ENCODE data around the gene PROP1.
"Not testable (repeated sequence)": the region's sequence is repeated elsewhere in the genome, so short reads cannot be mapped to it uniquely, and the experiment has no call there.

The PROP1 gene

DNA sequence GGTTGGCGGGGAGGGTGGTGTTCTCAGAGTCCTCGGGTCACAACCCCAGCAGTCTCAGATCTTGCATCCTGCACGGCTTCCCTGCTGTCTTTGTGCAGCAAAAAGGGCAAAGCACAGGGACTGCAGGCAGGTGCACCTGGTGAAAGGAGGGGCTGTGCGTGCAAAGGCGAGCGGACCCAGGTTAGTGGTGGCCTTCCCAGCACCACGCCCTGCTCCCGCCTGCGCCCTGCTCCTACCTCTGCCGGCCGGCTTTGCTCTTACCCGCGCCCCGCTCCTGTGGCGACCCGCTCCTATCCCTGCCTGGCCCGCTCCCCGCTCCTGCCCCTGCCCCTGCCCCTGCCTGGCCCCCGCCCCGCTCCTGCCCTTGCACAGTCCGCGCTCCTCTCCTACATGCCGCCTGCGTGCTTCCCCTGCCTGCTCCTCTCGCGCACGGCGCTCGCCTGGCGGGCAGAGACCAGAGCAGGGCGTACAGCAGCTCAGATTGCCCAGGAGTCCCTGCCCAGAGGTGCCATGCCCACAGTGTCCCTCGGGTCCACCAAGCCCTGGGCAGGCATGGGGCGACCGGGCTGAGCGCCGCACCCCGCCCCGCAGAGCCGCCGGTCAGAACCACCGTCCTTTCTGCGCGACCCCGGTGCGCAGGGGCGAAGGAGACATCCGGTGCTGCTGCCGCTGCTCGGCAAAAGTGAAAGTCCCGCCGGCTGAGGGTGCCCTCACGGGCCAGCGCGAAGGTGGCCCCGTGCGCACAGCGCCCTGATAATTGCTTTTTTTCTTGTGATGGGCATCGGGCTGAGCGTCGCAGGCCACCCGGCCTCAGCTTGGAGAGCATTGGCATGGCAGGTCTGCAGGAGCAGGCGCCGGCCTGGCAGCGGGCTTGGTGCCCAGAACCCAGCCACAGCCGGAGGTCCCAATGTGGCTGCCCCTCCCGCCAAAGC is 52.0 kb downstream of the PROP1 start:
- not testable (repeated sequence) for DNase-seq

DNA sequence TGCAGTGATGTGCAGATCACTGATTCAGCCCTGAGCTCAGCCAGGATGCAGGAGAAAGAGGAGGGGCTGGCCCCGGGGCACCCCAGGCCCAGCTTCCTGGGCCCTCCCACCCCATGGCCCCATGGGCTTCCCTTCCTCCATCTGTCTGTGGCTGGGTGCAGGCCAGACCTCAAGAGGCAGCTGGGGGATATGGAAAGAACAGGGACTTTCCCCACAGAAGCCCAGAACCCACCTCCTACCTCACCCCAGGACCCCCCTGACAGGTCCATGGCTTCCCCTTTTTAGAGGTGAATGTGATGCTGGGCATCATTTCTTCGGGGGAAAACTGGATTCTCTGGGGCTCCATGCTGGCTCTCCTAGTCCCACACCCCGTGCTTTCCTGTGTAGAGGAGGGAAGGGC is 53.1 kb downstream of the PROP1 start:
- DNase-seq: not testable (repeated sequence)
